Neural progenitor cell (in vitro differentiated cells): ENCODE measurements around the gene FNDC8.

Source experiments
- EZH2 ChIP-seq: fragments of 200-600 bp; sonication (generic); IDR thresholded peaks from 2 replicates; pipeline ENCODE4 v1.6.1; 2017; ENCODE audit warnings: antibody characterized with exemption, mild to moderate bottlenecking, moderate library complexity
- EZH2phosphoT487 ChIP-seq: fragments of 200-600 bp; sonication (generic); IDR thresholded peaks from 2 replicates; pipeline ENCODE4 v1.6.1; 2017; ENCODE audit warnings: antibody characterized with exemption
- TF ChIP-seq, protein P1 (sequence below): fragments of 200-600 bp; sonication (generic); IDR thresholded peaks from 2 replicates; pipeline ENCODE4 v1.5.1; 2017; ENCODE audit warnings: antibody characterized with exemption, mild to moderate bottlenecking

DNA sequence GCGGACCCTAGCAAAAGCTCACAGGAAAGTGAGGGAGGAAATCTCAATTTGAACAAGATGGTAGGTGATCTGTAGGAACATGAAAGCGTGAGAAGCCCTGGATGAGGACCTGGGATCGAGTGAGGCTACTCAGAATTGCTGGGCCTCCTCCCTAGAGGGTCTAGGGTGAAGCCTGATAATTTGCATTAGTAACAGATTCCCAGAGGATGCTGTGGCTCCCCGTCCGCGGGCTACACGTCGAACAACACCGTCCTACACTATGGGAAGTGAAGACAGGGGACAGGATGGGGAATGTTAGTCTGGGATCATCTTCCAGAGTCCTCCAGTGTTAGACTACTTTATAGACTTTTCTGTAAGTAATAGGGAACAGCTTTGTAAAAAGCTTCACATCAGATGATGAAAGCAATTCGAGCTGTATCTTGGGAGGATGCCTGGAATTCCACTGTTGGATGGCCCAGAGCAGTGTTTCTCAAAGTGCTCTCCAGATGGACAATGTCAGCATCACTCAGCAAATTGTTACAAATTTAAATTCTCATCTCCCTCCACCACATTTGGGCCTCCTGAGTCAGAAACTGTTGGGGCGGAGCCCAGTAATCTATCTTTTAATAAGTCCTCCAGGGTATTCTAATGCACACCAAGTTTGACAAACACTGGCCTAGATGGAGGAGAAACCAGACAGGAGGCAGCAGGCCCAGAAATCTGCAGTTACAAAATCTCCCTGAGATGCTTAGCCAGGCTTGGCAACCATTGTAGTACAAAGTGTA is 6.5 kb downstream of the FNDC8 start:
- TF ChIP-seq, protein P1, sequence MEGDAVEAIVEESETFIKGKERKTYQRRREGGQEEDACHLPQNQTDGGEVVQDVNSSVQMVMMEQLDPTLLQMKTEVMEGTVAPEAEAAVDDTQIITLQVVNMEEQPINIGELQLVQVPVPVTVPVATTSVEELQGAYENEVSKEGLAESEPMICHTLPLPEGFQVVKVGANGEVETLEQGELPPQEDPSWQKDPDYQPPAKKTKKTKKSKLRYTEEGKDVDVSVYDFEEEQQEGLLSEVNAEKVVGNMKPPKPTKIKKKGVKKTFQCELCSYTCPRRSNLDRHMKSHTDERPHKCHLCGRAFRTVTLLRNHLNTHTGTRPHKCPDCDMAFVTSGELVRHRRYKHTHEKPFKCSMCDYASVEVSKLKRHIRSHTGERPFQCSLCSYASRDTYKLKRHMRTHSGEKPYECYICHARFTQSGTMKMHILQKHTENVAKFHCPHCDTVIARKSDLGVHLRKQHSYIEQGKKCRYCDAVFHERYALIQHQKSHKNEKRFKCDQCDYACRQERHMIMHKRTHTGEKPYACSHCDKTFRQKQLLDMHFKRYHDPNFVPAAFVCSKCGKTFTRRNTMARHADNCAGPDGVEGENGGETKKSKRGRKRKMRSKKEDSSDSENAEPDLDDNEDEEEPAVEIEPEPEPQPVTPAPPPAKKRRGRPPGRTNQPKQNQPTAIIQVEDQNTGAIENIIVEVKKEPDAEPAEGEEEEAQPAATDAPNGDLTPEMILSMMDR = no peak
- TF ChIP-seq EZH2 (no peak), EZH2phosphoT487 (no peak)
